Measurements from ENCODE around the gene KCNJ2. TPM values are rescaled to one million over a fixed set of nuclear protein-coding genes. Genes with fewer than 3 reads are reported as not detected.

The KCNJ2 gene
- total RNA-seq, 1 donor from 2014 or later, result not detected

GRCh38 chr17:70123193-70123592 lies 46.1 kb upstream of the KCNJ2 start:
- Mint-ChIP-seq H3K4me3 (ENCODE audit: unreplicated experiment) (no peak overlapping the region), H3K27me3 (ENCODE audit: unreplicated experiment) (no peaks in the 10 kb centered on the region), H3K27ac (ENCODE audit: unreplicated experiment) (no peak overlapping the region), H3K36me3 (ENCODE audit: unreplicated experiment) (no peaks in the 10 kb centered on the region), H3K4me1 (ENCODE audit: unreplicated experiment) (no peaks in the 10 kb centered on the region), H3K9me3 (ENCODE audit: unreplicated experiment) (no peaks in the 10 kb centered on the region)
- no peak for DNase-seq (ENCODE audit: extremely low spot score, unreplicated experiment)
- TF ChIP-seq, protein P1, sequence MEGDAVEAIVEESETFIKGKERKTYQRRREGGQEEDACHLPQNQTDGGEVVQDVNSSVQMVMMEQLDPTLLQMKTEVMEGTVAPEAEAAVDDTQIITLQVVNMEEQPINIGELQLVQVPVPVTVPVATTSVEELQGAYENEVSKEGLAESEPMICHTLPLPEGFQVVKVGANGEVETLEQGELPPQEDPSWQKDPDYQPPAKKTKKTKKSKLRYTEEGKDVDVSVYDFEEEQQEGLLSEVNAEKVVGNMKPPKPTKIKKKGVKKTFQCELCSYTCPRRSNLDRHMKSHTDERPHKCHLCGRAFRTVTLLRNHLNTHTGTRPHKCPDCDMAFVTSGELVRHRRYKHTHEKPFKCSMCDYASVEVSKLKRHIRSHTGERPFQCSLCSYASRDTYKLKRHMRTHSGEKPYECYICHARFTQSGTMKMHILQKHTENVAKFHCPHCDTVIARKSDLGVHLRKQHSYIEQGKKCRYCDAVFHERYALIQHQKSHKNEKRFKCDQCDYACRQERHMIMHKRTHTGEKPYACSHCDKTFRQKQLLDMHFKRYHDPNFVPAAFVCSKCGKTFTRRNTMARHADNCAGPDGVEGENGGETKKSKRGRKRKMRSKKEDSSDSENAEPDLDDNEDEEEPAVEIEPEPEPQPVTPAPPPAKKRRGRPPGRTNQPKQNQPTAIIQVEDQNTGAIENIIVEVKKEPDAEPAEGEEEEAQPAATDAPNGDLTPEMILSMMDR (IDR thresholded peaks at IDR 0.05), result no peak

DNA sequence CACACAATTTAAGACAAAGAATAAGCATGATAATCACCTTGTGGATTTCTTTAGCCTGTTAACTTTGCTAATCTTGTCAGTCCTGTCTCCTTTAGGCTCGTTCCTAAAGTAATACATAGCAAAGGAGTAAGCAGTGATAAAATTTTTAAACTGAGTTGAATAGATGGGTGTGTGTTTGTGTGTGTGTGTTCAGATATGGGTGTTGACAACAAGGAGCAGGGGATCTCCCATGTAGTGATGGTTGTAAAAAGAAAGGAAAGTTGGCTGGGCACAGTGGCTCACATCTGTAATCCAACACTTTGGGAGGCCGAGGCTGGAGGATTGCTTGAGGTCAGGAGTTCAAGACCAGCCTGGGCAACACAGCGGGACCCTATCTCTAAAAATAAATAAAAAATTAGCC lies 44.6 kb upstream of the KCNJ2 start:
- no peak overlapping the region for H3K27ac Mint-ChIP-seq (ENCODE audit: unreplicated experiment)
- H3K4me3 Mint-ChIP-seq (ENCODE audit: unreplicated experiment), result no peak overlapping the region
- no peaks in the 10 kb centered on the region for H3K36me3 Mint-ChIP-seq (ENCODE audit: unreplicated experiment)
- DNase-seq (ENCODE audit: extremely low spot score, unreplicated experiment), result no peak
- no peaks in the 10 kb centered on the region for H3K27me3 Mint-ChIP-seq (ENCODE audit: unreplicated experiment)
- TF ChIP-seq, protein P1 (IDR thresholded peaks at IDR 0.05), result no peak
- H3K4me1 Mint-ChIP-seq (ENCODE audit: unreplicated experiment), result no peaks in the 10 kb centered on the region
- peaks cover 6% of the 10 kb centered on the region for H3K9me3 Mint-ChIP-seq (ENCODE audit: unreplicated experiment)

DNA sequence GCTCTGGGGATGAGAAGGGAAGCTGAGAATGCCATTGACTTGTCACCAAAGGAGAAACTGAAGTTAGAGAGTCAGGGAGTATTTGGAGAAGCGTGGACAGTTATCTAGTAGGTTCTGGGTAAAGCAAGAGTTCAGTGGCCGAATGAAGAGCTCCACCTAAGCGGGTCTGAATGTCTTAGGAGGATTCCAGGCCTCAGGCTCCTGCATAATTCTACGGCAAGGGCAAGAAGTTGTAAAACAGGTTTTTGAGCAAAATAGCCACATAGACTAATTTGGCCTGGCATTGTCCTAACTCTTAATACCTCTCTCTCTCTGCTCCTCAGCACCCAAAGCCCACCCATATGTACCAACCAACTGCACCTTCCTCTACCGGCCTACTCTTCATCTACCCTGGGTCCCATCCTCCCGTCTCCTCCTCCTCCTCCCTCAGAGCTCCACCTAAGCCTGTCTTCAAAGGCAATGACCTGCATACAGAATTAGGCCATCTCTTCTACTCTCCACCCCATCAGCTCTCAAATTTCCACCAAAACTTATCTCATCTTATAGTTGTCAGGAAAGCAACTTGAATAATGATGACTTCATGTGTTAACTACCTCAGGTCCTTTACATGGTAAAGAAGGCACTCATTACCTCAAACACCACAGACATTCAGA lies 42.0 kb upstream of the KCNJ2 start:
- Mint-ChIP-seq H3K36me3 (ENCODE audit: unreplicated experiment) (no peaks in the 10 kb centered on the region), H3K4me3 (ENCODE audit: unreplicated experiment) (no peak overlapping the region), H3K27ac (ENCODE audit: unreplicated experiment) (no peak overlapping the region), H3K4me1 (ENCODE audit: unreplicated experiment) (no peaks in the 10 kb centered on the region), H3K27me3 (ENCODE audit: unreplicated experiment) (no peaks in the 10 kb centered on the region), H3K9me3 (ENCODE audit: unreplicated experiment) (peaks cover 12% of the 10 kb centered on the region)
- DNase-seq (ENCODE audit: extremely low spot score, unreplicated experiment), result no peak
- TF ChIP-seq, protein P1 (IDR thresholded peaks at IDR 0.05), result no peak

DNA sequence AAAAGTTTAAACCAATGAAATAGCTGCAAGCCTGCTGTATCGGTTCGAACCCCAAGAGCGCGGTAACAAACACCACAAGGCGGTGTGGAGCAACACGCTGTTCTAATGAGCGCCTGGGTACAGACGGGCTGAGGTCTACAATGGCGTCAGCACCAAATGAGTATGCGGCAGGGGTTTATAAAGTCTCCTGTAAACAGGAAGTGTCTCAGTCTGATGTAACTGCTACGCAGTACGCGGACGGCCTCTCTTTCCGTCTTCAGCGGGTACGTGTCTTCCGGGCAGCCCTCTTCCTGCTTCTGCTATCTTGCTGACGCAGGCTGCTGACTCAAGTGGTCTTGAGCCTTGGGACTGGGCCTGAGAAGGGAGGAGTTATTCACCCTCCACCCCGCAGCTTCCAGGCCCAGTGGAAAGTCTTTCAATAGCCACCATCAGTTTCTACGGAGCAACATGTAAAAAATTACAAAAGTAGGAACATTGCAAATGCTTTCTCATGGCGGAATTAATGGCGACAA lies 40.5 kb upstream of the KCNJ2 start:
- H3K4me1 Mint-ChIP-seq (ENCODE audit: unreplicated experiment), result no peaks in the 10 kb centered on the region
- no peak for DNase-seq (ENCODE audit: extremely low spot score, unreplicated experiment)
- peaks cover 12% of the 10 kb centered on the region for H3K9me3 Mint-ChIP-seq (ENCODE audit: unreplicated experiment)
- TF ChIP-seq, protein P1 (IDR thresholded peaks at IDR 0.05), result no peak
- no peak overlapping the region for H3K4me3 Mint-ChIP-seq (ENCODE audit: unreplicated experiment)
- no peak overlapping the region for H3K27ac Mint-ChIP-seq (ENCODE audit: unreplicated experiment)
- H3K36me3 Mint-ChIP-seq (ENCODE audit: unreplicated experiment), result no peaks in the 10 kb centered on the region
- H3K27me3 Mint-ChIP-seq (ENCODE audit: unreplicated experiment), result no peaks in the 10 kb centered on the region

- H3K36me3 Mint-ChIP-seq (ENCODE audit: unreplicated experiment), result no peaks in the 10 kb centered on the region
Observed at GRCh38 chr17:70130289-70130688, 39.0 kb upstream of the KCNJ2 start.

More at GRCh38 chr17:70130289-70130688, 39.0 kb upstream of the KCNJ2 start:
- Mint-ChIP-seq H3K27me3 (ENCODE audit: unreplicated experiment) (no peaks in the 10 kb centered on the region), H3K4me3 (ENCODE audit: unreplicated experiment) (no peak overlapping the region), H3K27ac (ENCODE audit: unreplicated experiment) (no peak overlapping the region), H3K9me3 (ENCODE audit: unreplicated experiment) (peaks cover 12% of the 10 kb centered on the region), H3K4me1 (ENCODE audit: unreplicated experiment) (no peaks in the 10 kb centered on the region)
- TF ChIP-seq, protein P1 (IDR thresholded peaks at IDR 0.05), result no peak
- DNase-seq (ENCODE audit: extremely low spot score, unreplicated experiment), result no peak
